ENCODE data around the gene IFI27L1.

The IFI27L1 gene, protein sequence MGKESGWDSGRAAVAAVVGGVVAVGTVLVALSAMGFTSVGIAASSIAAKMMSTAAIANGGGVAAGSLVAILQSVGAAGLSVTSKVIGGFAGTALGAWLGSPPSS

DNA sequence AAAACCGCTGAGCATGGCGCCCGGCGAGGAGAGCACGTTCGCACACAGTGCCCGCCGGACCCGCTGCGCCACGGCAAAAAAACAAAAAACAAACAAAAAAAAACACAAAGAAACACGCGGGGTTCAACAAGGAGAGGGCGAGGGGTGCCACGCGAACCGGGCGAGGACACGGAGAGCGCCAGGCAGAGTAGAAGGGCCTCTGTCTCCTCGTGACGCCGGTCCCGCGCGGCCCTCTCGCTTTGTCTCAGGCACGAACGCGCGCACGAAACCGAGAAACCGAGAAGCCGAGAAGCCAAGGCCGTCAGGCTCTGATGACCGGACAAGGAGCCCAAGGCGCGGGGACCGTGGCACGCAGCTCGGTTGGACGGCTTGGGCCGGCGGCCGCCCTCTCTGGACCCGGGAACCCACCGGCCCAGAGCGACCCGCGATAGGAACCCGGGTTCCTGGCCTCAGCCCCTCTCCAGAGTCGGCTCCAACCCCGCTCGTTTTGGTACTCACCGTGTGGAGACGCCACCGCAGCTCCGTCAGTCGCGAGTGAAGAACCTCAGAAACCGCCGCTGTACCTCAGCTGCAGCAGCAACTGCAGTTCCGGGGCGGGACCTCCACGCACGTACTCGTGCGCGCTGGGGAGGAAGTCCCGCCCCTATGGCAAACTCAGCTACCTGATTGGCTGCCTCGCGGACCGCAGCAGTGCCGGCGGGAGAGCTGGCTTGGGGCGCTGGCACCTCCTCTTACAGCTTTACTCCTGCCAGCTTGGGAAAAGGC, at the start of gene IFI27L1, which contains the start of gene DDX24:
Gene IFI27L1, plus strand, starts transcription at position 690 of the 765 bp plus-strand sequence. CDS start 15,628 bp downstream, outside the sequence.
Gene DDX24, minus strand, starts transcription at position 582 of the 765 bp plus-strand sequence. CDS start 1,460 bp downstream, outside the sequence.
- peak; percentile 91 for DNase-seq

DNA sequence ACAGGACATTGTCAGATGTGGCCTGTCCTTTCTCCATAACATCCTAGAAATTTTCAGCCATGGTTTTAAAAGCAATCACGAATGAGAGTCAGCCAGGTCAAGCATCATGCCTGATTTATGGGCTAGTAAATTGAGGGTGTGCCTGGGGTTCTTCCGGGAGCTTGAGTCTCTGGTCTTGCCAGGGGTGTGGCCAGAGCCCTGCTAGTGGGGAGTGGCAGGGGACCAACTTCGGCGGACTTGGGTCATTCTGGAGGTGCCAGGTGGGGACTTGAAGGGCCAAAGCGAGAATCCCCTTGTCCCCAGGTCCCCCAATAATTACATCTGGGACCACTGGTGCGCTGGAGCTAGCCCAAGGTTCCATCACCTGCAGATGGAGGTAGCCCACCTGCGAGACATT, 49.2 kb upstream of the IFI27L1 start:
- DNase-seq = no peak

DNA sequence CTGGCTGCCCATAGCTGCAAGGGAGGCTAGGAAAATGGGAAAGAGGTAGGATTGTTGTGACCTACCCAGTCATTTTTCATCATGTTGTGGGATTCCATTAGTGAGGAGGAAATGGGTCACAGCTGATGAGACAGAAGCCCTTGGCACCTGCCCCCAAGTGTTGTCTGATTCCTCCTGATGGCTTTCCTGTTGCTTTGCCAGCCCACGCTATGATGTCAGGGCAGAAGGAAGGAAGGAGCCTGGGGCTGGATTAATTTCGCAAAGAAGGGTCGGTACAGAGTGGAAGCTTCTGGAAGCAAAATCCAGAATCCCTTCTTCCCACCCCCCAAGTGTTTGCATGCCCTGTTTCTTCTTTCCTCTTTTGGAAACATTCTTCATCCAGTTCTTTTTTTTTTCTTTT, 46.2 kb upstream of the IFI27L1 start:
- no peak for DNase-seq

DNA sequence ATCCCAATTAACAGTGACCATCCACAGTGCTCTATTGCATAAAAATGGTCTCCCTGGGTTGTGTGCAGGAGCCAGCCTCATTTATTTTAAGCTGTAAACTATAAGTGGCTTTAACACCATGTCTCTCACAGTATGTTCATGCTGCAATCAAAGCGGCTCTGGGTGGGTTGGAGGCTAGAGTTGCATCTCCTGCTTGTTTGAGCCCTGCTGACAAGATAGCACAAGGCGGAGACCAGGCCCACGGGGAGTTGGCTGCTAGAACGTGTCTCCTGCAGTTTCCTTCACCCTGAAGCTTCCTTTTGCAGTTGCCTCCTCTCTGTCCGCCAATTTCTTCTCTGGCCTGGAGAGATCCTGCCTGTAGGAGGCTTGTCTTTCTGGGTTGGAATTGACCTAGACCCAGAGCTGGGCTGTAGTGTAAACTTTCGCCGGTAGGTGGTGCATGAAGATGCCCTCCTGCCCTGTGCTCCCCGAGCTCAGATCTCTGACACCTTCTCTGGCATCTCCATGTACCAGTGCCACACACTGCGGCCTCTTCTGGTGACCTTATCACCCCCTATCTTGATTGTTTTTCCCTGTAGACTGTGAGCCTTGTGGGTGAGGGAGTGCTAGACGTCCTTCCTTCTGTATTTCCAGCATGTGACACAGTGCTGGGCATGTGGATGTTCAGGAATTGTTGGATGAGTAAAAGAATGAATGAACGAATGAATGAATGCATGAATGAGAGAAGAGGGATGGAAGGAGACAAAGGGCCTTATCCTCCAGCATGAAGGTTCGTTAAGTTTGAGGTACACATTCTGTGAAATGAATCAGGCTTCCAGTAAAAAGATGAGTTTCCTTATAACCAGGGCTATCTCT, 44.6 kb upstream of the IFI27L1 start:
- DNase-seq = peak; percentile 44

DNA sequence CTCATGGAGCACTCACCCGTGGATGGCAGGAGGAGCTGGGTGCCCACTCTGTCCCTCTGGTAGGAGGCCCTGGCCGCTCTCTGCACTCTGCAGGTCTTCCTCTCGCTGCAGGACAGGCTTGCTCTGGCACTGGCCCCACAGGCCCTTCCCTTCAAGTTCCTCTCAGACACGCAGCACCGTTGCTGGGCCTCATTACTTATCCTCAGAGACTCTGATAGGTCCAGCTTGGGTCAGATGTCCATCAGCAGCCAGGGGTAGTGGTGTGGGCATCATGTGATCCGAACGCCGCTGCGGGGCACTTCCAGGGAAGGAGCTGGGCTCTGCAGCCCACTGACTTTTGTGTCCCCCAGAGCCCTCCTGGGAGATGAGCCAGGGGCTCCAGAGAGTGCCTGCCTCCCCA, 43.2 kb upstream of the IFI27L1 start:
- no peak for DNase-seq

DNA sequence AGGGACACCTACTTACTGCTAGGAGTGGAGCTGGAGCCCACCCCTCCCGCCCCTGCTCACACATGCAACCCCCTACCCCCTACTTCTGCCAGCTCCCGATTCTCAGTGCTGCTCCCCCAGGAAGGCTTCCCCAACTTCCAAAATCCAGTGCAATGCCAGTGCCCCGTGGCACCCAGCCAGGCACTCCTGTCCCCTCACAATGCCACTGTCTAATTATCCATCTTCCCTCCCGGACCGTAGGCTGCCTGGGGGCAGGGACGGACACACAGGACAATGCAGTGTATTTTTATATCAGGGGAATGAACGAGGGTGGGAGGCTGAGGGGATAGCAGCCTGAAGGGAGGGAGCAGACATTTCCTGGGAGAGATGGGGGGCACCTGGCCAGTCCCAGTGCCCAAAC, 42.6 kb upstream of the IFI27L1 start:
- no peak for DNase-seq

DNA sequence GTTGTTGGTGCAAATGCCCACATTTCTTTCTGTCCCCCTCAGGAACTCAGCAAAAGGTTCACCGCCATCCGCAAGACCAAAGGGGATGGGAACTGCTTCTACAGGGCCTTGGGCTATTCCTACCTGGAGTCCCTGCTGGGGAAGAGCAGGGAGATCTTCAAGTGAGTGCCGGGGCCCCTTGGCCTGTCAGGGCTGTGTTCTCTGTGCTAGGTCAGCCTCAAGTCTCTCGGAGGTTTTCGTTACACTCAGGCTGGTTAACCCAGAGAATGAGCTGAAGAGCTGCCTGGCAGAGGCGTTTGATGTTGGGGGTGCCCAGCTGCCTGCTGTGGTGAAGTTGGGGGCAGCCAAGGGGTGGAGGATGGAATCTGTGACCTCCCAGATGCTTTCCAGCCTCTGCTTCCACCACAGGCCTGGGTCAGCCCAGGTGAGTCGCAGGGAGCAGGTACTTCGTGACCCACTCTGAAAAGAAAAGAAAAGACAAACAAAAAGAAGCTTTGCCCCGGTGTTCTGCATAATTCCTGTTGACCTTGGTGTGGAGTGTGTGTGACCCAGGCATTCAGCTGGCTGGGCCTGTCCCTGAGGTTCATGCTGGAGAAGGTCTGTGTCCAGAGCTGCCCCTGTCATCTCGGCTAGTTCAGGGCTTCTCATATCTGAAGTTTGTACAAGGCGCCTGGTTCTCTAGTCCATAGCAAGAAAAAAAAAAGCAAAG, 42.0 kb upstream of the IFI27L1 start:
- no peak for DNase-seq

DNA sequence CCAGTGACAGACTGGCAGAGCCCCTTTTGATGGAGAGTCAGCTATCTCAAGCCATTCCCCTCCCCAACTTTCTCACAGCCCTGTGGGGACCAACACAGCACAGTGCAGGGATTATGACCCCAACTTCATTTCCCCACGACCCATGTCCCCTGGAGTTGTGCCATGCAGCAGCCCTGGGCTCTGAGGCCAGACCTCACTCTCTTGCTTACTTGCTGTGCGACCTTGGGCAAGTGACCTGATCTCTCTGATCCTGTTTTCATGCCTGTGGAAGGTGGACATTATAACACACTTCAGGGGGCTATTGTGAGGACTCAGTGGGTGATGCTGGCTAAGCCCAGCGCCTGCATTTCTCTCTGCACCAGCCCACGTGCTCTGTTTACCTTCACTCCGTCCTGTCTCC, 40.9 kb upstream of the IFI27L1 start:
- no peak for DNase-seq

DNA sequence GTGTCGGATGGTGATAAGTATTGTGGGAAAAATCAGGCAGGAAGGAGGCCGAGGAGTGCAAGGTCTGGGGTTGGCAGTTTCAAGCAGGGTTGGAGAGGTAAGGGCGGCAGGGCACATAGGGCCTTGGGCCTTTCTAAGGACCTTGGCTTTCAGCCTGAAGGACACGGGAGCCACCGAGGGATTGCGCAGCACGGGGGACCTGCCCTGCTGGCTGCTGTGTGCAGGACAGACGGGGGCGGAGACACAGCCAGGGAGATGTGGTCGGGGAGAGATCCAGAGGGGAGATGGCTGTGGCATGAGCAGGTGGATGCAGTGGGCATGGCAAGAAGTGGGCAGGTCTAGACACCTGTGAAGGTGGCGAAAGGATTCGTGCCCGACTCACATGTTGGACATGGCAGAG, 40.3 kb upstream of the IFI27L1 start:
- DNase-seq = no peak

DNA sequence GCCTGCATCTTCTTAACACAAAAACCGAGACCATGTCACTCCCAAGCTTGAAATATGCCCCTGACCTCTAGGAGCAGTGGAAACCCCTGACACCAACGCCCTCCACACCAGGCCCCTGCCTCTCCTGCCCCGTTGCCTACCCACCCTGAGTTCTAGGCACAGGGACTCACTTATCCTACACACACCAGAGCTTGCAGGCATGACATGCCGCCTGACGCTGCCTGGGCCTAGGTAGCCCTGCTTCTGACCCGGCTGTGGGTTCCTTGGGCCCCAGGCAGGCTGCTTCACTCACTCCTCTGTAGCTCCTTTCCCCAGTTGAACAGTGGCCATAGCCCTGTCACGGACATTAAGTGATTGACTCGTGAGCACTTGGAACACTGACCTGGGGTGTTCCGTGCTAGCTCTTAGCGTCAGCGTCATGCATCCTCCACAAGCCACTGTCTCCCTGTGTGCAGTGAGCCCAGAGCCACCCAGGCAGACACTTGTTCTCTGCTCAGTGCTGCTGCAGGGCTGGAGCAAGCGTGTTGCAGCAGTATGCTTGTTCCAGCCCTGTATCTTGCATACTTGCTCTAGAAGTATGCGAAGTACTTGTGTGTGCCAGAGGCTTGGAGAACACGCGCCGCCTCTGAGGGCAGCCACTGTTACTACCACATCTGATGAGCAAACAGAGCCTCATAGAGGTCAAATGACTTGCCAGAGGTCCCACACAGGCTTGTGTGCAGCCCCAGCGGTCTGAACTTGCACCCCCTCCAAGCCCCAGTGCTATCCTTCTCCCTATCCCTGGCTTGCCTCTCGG, 39.4 kb upstream of the IFI27L1 start:
- no peak for DNase-seq

DNA sequence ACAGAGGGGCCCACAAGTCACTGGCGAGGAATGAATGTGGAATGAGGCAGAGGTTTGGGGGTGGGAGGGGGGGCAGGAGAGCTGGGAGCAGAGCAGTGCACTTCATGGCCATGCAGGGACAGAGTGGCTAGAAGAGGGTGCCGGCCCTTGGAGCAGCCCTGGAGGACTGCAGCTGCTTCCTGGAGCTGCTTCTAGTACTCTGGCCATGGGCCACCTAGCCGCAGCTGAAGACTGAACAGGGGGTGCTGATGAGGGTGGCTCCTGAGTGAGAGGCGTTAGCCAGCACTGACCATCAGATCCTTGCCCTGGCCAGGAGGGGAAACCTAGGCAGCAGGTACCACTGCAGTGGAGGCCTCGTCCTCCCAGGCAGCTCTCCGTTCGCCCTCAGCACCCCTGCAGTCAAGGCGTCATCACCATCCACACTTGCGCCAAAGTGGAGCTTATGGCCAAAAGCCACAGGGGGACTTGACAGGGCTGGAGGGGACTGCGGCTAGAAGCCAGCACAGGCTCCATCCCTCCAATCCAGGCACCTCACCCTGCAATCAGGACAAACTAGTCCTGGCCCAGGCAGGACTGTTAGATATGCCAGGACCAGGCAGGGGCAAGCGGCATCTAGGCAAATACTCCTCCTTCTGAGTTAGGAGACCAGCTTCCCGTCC, 38.5 kb upstream of the IFI27L1 start:
- DNase-seq = no peak

DNA sequence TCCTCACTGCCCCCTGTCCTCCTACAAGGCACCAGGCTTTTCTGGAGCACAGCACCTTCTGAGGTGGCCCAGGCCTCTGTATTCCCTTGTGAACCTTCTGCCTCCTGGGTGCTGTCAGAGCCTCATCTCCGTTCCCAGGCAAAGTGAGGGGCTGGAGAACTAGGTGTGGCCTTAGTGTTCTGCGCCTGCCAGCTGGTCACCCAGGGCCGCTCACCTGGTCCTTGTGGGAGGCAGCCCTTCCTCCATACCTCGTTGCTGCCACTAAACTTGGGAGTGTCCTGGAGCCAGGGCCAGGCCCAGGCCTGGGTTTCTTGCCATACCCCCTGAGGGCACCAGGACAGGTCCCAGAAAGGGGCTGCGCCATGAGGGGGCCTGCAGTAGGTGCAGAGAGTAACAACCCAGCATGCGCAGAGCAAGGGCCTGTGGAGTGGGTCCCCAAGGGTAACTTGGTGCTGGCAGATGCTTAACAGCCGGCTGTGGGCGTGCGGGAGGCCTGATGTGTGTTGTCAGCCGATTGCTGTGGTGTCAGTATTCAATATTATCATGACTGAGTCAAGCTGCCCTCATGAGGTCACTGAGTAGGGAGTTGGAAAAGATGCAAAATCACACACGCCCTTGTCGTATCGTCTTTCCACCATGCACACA, 37.9 kb upstream of the IFI27L1 start:
- no peak for DNase-seq

DNA sequence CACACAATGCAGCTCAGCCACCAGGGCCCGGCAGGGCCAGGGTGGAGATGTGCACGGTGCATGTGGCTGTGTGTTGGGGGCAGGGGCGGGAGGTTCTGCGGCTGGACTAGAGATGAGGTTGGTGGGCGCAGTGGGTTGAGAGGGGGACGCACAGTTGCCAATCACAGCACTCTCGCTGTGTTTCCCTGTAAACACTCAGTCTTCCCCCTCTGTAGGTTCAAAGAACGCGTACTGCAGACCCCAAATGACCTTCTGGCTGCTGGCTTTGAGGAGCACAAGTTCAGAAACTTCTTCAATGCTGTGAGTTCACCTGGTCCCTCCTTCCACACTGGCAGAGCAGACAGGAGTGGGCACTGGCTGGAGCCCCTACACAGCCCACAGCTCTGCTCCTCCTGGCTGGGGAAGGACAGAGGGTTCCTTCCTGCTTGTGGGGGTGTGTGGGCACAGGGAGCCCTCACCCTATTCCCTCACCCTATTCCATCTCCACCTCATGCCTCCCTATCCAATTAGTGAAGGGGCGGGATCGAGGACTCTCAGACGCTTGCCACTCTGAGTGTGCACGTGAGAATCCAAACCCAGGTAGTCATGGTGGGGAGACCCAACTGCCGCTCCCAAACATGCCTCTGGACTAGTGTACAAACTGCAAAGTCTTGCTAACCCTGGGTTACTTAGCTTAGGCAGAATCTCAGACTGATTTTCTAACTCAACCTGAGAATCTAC, 37.2 kb upstream of the IFI27L1 start:
- no peak for DNase-seq

DNA sequence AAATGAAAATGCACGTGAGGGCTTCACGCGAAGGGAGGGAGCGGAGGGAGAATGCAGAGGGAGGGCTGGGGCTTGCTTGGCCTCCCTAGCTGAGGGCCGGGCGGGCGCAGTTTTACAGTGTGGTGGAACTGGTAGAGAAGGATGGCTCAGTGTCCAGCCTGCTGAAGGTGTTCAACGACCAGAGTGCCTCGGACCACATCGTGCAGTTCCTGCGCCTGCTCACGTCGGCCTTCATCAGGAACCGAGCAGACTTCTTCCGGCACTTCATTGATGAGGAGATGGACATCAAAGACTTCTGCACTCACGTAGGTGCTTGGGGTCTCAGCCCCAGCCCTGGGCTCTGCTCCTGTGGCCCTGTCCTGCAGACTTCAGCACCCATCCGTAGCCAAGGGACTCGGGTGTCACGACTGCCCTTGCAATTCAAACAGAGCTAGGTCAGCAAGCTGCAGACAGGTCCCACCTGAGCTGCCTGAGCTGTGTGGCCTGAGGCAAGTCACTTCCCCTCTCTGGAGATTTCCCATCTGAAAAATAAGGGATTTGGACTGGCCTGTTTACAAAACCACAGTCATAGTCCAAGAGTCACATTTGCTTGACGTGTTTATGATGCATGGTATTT, 36.5 kb upstream of the IFI27L1 start:
- DNase-seq = no peak

DNA sequence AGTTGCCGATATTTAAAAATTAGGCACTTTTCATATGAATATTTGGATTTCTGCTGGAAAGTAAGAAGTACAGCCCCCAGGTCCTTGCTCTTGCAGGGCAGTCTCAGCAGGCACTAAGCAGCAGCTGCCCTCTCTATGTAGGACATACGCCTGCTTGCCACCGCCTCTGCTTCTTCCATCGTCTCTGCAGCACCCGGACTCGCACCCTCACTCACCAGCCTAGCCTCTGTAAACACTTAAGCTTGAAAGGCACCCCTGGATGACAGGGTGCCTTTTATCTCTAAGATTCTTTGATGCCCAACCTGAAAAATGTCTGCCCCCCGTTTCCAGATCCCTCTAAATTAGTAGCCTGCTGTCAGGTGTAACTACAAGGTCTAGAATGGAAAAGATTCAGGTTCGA, 36.0 kb upstream of the IFI27L1 start:
- no peak for DNase-seq

DNA sequence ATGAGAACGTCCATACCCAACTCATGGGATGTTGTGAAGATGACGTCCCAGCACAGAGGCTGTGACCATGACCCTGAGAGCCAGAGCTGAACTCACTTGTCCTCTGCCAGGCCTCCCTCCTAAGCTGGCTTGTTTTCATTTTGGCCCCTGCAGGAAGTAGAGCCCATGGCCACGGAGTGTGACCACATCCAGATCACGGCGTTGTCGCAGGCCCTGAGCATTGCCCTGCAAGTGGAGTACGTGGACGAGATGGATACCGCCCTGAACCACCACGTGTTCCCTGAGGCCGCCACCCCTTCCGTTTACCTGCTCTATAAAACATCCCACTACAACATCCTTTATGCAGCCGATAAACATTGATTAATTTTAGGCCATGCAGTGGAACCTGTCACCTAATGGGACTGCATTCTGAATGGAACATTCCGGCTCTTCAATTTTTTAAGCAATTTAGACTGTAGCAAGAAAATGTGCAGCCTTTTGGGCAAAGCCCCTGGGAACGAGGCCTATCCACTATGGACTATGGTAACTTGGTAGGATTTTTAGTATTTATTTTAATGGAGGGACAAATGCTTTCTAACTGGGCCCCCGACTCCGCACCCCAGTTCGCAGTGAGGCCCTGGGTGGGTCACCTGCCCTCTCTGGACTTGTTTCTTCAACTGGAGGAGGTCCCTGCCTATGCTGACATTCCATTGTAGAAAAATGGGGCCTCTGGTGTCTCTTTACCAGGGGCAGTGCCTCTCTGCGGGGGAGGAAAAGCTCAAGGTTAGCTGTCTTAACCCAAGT, 35.4 kb upstream of the IFI27L1 start:
- DNase-seq = no peak

DNA sequence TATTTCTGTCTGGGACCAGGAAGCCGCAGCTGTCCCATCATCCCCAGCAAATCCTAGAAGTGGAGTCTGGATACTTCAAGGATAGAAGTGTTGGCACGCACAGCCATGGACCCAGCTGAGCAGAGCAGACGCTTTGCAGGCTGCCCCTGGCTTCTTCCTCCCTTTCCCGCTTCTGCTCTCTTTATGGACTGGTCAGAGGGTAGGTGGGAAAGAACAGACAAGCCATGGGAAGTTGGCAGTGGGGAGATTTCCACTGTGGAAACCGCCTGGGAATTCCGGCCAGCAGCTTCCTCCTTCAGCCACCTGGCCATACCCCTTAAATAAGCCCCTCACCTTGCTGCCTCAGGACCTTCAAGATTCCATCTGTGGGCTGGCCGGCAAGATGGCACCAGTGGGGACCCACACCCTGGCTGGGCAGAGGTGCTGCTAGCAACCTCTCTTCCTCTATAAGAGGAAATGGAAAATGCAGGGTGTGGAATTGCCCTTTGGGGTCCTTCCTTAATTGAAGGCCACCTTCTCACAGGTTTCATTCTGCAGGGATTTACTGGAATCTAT, 34.3 kb upstream of the IFI27L1 start:
- no peak for DNase-seq

DNA sequence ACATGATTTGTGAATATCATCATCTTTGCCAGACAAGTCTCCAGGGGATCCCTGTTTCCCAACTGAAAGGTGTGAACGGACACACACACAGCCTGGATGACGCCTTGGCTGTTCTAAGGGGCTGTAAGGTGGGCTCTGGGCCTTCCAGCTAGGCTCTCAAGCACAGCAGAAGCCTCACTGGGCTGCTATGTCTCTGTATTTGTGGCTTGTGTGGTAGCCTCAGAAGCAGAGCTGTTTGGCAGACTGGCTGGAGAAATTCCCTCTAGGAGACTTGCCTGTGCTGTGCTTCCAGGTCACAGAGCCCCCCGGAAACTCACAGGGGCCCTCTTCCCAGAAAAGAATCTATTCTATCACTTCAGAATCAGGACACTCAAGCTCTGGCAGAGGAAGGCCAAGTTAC, 33.5 kb upstream of the IFI27L1 start:
- DNase-seq = no peak

All from NCI-H748 treated with DMSO at 0.1 percent for 48 hours (cell line).